Activated naive CD4-positive, alpha-beta T cell treated with anti-CD3 and anti-CD28 coated beads, Interleukin-2, amount 50 U/mL, for 72 hours (primary cell): Measurements from ENCODE around the gene RMI2. TPM values are rescaled to one million over a fixed set of nuclear protein-coding genes. Genes with fewer than 3 reads are reported as not detected.

Experiments used
- ATAC-seq, 2 donors: fragments of 150-1000 bp; cut with Tn5 transposase; 2 replicates each; pipeline ENCODE4 v1.10.0; 2021; ENCODE audit warnings: mild to moderate bottlenecking in 2 of 2, moderate library complexity in 2 of 2
- DNase-seq, 2 donors: peaks; one replicate each; pipeline ENCODE4 v3.0.0; 2021 to 2022; ENCODE audit warnings: low spot score in 2 of 2
- H3K27ac Mint-ChIP-seq, 2 donors: one replicate each; pipeline ENCODE4 v1.8.0; 2022; ENCODE audit warnings: mild to moderate bottlenecking in 2 of 2, mixed read lengths in 2 of 2
- H3K36me3 Mint-ChIP-seq, 2 donors: one replicate each; pipeline ENCODE4 v1.8.0; 2022; ENCODE audit warnings: mixed read lengths in 2 of 2
- H3K9me3 Mint-ChIP-seq, 2 donors: one replicate each; pipeline ENCODE4 v1.8.0; 2022; ENCODE audit warnings: mixed read lengths in 2 of 2
- total RNA-seq, 2 donors: library from RNA; stranded (reverse); gene quantifications; one replicate each; pipeline ENCODE4 v1.2.3, GENCODE V29; 2022

RMI2 gene
- total RNA-seq, 2 donors from 2014 or later, result 40.4 to 78.1 TPM

DNA sequence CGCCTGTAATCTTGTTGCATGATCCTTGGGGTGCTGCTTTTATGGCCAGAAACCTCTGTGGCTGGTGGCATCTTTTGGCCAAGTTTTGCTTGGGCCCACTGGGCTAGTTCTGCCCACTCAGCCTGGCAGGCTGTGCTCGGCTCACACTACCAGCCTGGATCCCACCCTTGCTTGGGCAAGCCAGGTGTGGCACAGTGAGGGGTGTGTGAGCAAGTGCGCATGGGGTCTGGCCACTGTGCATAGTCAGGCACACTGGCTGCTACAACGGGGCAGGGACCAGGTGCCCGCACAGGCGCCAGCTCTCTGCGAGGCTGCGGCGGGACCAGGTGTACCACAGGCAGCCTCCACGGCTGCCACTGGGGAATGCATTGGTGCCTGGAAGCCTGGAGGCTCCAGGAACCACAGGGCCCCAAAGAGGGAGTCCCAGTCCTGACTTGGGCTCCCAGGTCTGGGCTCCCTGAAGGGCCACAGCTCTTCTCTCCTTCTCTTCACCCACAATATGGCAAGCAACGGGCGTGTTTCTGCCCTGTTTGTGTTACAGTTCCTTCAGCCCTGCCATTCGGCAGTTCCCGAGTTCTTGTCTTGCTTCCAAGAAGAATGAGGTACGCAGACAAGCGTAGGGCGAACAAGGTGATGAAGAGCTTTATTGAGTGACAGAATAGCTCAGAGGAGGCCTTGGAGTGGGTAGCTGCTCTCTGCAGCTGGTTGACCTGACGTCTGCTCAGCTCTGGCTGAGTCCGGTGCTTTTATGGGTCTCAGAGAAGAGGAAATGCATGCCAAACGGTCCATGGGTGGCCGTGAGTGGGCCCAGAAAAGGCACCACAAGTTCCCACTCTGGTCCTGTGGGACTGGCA is 37.4 kb upstream of the RMI2 start:
- DNase-seq, result no peak
- Mint-ChIP-seq H3K36me3 (no peaks in the 10 kb centered on the region), H3K9me3 (no peaks in the 10 kb centered on the region), H3K27ac (no peak overlapping the region)
- no peak for ATAC-seq

DNA sequence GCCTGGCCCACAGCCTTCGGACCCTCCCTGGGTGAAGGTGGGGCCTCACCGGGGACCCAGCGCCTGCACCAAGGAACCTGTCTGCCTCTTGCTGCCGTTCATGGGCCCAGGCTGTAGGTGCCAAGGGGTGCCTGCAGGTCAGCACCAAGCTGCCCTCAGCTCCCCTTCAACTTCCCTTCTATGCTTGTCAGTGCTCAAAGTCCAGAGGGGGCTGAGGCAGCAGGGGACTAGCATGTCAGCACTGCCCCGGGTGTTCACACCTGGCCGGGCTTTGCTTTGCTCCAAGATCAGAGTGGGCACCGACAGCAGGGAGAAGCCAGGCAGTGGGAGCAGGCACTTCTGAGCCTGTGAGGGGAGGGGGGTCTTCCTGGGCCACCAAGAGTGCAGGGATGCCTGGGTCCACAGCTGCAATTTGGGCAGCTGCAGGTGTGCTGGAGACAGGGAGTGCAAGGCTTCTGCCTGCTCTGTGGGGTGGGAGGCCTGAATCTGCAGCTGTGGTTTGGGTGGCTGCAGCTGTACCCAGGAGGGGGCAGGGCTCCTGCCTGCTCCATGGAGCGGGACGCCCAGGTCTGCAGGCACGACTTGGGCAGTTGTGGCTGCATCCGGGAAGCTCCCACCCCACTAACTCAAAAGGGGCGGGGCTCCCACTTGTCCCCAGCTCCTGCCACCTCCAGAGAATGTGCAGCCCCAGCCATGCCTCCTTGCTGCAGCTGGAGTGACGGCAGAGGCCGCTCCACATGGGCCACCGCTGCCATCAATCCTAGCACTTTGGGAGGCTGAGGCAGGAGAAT is 36.6 kb upstream of the RMI2 start:
- ATAC-seq, result no peak
- no peaks in the 10 kb centered on the region for H3K9me3 Mint-ChIP-seq
- peak overlapping the region in 1 of 2 donors; percentile 44 for H3K27ac Mint-ChIP-seq
- H3K36me3 Mint-ChIP-seq, result no peaks in the 10 kb centered on the region
- no peak for DNase-seq

DNA sequence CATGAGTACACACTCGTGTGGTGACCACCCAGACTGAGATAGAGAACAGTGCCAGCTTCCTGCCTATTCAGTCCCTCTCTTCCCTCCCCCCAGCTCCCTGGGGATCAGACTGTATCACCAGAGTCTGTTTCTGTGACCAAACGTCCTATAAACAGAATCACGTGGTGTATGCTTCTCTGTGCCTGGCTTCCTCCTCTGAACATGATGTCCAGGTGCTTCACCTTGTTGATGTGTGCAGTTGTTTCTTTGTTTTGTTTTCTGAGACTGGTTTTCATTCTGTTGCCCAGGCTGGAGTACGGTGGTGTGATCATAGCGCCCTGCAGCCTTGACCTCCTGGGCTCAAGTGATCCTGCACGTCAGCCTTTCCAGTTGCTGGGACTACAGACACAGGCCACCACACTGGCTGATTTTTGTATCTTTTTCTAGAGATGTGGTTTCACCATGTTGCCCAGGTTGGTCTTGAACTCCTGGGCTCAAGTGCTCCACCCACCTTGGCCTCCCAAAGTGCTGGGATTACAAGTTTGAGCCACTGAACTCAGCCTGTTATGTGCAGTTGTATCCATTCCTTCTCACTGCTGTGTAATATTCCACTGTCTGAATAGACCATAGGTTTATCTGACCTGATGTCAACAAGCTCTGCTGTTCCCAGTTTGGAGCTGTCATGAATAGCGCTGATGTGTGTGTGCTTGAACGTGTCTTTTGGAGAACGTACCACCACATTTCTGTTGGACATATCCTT is 35.2 kb upstream of the RMI2 start:
- no peaks in the 10 kb centered on the region for H3K36me3 Mint-ChIP-seq
- ATAC-seq (no peak), DNase-seq (no peak)
- no peak overlapping the region for H3K27ac Mint-ChIP-seq
- H3K9me3 Mint-ChIP-seq, result no peaks in the 10 kb centered on the region

DNA sequence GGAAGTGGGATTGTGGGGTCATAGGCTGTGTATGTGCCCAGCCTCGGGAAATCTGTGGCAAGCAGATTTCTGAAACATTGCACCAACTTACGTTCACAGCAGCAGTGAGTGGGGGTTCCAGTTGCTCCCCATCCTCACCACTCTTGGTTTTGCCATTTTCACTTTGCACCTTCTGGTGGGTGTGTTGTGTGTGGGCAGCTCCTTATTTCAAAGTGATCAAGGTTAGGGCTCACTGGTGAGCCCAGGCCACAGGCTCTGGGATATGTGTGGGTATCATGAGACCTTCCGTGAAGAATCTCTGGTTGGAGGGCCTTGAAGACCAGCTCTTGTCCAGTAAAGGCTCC is 34.7 kb upstream of the RMI2 start:
- H3K36me3 Mint-ChIP-seq, result no peaks in the 10 kb centered on the region
- H3K9me3 Mint-ChIP-seq, result no peaks in the 10 kb centered on the region
- H3K27ac Mint-ChIP-seq, result no peak overlapping the region
- ATAC-seq, result no peak
- DNase-seq, result no peak

DNA sequence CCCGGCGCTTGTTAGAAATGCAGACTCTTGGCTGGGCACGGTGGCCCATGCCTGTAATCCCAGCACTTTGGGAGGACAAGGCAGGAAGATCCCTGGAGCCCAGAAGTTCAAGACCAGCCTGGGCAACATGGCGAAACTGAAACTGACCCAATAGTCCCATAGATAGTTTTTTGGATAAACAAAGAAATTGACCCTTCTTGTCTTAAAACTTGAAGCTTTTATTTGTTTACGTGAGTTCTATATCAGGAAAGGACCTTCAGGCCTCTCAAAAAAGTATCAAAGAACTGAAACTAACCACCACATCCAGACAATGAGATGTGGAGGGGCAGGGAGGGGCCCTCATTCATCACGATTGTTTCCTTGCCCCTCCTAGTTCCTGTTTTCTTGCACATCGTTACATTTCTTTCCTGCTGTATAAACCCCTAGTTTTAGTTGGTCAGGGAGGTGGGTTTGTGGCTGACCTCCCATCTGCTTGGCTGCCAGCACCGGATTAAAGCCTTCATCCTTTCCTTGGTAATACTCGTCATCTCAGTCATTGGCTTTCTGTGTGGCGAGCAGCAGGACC is 34.2 kb upstream of the RMI2 start:
- ATAC-seq (peak; percentile 21 to 27), DNase-seq (no peak)
- Mint-ChIP-seq H3K9me3 (no peaks in the 10 kb centered on the region), H3K36me3 (no peaks in the 10 kb centered on the region), H3K27ac (peak overlapping the region in 1 of 2 donors; percentile 14)

DNA sequence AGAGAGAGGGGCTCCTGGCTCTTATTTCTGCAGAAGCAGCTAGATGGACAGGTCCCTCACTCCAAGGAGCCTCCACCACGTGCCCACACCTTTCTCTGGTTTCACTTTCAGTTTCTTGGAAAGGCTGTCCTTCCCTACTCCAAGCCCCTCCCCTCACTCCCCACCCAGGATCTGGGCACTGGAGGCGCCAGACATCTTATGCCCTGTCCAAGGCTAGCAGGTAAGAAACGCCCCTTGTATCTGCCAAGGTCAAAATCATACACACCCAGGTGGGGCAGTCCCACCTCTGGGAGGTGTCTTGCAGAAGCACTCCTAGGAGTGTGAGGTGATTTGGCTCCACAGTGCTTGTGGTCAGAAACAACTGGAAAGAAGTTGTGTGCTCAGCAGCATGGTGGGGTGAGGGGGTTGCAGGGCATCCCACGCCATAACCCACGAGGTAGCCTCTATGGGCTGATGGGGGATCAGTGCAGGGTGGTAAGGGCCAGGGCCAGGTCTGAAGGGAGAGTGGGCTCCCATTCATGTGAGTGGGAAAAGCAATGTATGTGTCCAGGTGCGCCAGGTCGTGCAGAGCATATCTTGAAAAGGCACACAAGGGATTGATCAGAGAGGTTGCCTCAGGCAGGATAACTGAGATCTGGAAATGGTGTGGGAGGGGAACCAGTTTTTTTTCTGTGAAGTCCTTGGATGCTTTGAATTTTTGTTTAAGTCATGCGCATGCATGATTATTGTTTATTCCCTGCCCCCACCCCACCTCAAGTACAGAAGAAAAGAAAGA is 32.4 kb upstream of the RMI2 start:
- H3K27ac Mint-ChIP-seq, result peak overlapping the region; percentile 27 to 51
- ATAC-seq, result peak in 1 of 2 donors; percentile 13

DNA sequence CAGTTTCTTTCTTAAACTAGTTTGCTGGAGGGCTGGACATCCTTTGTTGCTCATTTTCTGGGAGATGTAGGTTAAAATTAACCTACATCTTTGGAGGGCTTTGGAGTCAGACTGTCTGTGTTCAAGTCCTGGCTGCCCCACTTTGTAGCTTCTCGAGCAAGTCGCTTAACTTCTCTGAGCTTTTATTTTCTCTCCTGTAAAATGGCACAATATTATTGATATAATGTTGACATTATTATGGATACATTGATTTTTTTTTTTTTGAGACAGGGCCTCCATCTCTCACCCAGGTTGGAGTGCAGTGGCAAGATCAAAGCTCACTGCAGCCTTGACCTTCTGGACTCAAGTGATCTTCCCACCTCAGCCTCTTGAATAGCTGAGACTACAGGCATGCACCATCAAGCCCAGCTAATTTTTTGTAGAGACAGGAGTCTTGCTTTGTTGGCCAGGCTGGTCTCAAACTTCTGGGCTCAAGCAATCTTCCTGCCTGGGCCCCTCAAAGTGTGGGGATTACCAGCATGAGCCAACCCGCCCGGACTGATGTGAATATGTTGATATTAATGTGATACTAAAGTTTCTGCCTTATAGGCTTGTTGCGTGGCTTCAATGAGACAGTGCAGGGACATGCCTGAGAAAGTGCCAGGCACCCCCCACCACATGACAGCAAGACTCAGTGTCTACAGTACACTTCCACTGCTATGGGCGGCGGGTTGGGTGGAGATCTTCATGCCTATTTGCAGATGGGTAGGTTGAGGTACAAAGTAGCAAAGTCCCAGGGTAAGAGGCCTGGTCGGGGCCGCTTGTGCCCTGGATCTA is 31.6 kb upstream of the RMI2 start:
- DNase-seq (no peak), ATAC-seq (no peak)
- H3K27ac Mint-ChIP-seq, result no peak overlapping the region
- no peaks in the 10 kb centered on the region for H3K9me3 Mint-ChIP-seq
- no peaks in the 10 kb centered on the region for H3K36me3 Mint-ChIP-seq

More for the DNA sequence above, 32.4 kb upstream of the RMI2 start:
- Mint-ChIP-seq H3K9me3 (no peaks in the 10 kb centered on the region), H3K36me3 (no peaks in the 10 kb centered on the region)
- DNase-seq, result no peak

DNA sequence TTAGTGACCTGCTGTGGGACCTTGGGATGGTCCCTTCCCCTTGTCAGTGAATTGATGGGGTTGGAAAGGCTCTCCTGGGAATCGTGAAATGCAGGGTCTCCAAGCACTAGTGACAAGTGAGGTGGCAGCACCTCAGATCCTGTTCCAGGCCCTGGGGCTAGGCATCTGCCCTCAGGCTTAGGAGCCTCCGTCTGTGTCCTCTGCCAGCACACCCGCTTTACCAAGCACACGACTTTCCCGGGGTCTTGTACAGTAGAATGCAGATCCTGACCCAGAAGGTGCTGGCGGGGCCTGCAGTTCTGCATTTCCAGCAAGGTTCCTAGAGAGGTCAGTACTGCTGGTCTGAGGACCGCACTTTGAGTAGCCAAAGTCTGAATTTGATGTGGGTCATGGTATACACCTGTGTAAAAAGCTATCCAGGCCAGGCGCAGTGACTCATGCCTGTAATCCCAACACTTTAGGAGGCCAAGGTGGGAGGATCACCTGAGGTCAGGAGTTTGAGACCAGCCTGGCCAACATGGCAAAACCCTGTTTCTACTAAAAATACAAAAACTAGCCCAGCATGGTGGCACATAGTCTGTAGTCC is 30.9 kb upstream of the RMI2 start:
- H3K9me3 Mint-ChIP-seq, result no peaks in the 10 kb centered on the region
- no peak for DNase-seq
- H3K36me3 Mint-ChIP-seq, result no peaks in the 10 kb centered on the region
- peak overlapping the region in 1 of 2 donors; percentile 32 for H3K27ac Mint-ChIP-seq
- ATAC-seq, result no peak

DNA sequence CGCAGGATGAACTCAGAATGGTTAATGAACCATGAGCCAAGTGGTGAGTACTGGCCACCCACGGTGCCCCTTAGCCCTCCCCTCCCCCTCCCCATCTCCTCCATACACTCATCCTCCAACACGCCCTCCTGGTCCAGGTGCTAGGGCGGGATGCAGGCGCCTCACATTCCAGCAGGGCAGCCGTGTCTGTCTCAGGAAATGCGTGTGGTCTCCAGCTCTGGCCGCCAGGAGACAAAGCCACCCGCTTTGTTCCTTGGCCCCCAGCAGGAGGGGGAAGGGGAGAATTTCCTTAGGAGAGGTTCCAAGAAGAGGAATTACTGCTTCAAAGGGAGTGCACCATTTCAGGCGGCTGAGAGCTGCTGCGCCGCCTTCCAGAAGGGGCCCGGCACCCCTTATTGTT is 29.7 kb upstream of the RMI2 start:
- Mint-ChIP-seq H3K9me3 (no peaks in the 10 kb centered on the region), H3K27ac (no peak overlapping the region), H3K36me3 (no peaks in the 10 kb centered on the region)
- no peak for ATAC-seq
- no peak for DNase-seq

DNA sequence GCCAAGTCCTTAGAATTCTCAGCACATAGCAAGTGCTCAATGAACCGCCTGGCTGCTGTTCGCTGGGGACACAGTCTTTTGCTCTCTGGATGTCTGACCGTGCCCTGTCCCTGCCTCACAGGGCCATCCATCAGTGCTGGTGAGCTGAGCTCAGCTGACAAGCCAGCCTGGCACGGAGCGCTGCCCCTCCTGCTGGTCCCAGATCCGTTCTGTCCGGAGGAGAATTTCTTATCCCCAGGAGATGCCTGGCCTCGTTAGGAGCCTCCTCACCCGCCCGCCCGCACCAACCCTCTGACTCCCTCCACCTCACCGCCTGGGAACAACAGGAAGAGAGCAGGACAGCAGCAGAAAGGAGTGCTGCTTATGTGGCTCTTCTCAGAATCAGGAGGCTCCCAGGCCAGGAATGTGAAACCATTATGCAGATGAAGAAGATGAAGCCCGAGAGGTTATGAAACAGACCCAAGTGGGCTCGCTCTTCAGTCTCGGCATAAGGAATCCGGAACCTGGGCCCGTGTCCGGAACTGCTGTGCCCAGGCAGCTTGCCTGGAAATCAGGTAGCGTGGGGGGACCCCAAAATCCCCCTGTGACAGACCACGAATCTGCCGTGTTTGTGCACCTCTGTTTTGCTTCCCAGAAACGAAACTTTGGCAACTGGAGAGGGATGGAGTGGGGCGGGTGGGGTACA is 28.8 kb upstream of the RMI2 start:
- H3K9me3 Mint-ChIP-seq, result no peaks in the 10 kb centered on the region
- DNase-seq (no peak), ATAC-seq (no peak)
- no peak overlapping the region for H3K27ac Mint-ChIP-seq
- no peaks in the 10 kb centered on the region for H3K36me3 Mint-ChIP-seq

DNA sequence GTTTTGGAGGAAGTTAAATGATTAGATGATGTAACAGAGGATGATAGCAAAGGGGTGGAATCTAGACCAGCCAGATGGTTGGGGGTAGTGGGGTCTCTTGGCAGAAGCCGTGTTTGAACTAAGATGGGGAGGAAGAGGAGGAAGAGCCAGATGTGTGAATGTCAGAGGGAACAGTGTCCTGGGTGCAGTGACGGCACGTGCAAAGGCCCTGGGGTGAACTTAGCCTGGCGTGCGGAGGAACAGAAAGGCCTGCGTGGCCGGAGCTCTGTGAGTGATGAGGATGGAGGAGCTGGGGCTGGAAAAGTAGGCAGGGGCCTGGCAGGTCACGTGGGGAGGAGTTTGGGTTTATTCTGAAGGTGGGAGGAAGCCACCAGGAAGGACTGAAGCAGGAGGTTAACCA is 26.4 kb upstream of the RMI2 start:
- DNase-seq (no peak), ATAC-seq (no peak)
- Mint-ChIP-seq H3K27ac (peak overlapping the region in 1 of 2 donors; percentile 12), H3K36me3 (no peaks in the 10 kb centered on the region), H3K9me3 (no peaks in the 10 kb centered on the region)

DNA sequence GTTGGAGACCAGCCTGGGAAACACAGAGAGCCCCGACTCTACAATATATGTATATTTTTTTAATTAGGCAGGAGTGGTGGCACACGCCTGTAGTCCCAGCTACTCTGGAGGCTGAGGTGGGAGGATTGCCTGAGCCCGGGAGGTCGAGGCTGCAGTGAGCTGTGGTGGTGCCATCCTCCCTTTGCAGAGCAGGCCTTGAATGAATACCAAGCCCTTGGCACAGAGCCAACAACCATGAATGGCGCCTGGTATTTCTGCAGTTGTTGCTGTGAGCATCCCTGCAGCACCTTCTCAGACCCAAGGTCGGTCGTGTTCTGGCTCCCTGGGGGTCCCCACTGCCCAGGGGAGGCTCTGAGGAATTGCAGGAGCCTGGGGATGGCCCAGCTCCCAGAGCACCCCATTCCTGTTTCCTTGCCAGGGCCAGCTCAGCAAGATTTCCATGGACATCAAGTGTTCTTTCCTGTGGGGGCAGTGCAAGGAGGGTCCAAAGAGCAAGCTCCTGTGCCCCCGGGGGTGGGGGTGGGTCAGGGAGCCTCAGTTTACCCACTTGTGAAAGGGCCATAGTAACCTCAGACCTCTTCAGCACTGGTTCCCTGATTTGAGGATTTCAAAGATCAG is 25.6 kb upstream of the RMI2 start:
- H3K36me3 Mint-ChIP-seq, result no peaks in the 10 kb centered on the region
- no peak overlapping the region for H3K27ac Mint-ChIP-seq
- no peak for DNase-seq

DNA sequence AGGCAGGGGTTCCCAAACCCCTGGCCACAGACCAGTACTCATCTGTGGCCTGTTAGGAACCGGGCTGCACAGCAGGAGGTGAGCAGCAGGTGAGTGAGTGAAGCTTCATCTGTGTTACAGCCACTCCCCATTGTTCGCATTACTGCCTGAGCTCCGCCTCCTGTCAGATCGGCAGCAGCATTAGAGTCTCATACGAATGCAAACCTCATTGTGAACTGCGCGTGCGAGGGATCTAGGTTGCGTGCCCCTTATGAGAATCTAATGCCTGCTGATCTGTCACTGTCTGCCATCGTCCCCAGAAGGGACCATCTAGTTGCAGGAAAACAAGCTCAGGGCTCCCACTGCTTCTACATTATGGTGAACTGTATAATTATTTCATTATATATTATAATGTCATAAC is 25.1 kb upstream of the RMI2 start:
- Mint-ChIP-seq H3K27ac (no peak overlapping the region), H3K9me3 (no peaks in the 10 kb centered on the region), H3K36me3 (no peaks in the 10 kb centered on the region)
- no peak for DNase-seq
- no peak for ATAC-seq

More for the DNA sequence above, 25.6 kb upstream of the RMI2 start:
- no peak for ATAC-seq
- no peaks in the 10 kb centered on the region for H3K9me3 Mint-ChIP-seq

DNA sequence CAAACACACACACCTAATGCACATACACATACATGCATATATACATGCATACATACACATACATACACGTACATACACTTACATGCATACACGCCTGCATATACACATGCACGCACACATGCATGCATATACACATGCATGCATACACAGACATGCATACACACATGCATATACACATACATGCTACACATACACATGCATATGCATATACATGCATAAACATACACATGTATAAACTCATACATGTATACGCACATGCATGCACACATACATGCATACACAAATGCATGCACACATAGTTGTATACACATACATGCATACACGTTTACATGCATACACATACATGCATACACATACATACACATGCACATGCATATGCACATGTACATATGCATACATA is 23.6 kb upstream of the RMI2 start:
- Mint-ChIP-seq H3K27ac (no peak overlapping the region), H3K36me3 (peaks cover 0 to under 1% of the 10 kb centered on the region in 2 donors), H3K9me3 (peaks cover 0 to under 1% of the 10 kb centered on the region in 2 donors)
- ATAC-seq (no peak), DNase-seq (no peak)
